ENCODE data around the gene KRT76.

The KRT76 gene

GRCh38 chr12:52813203-52813819 lies 36.2 kb upstream of the KRT76 start:
- no peak for DNase-seq (ENCODE audit: low spot score)

GRCh38 chr12:52812749-52813148 lies 35.6 kb upstream of the KRT76 start:
- no peak for DNase-seq (ENCODE audit: low spot score)

- no peak for DNase-seq (ENCODE audit: low spot score)
These were observed 34.9 kb upstream of the KRT76 start for GRCh38 chr12:52812073-52812400.

GRCh38 chr12:52811191-52812072 lies 34.3 kb upstream of the KRT76 start:
- no peak for DNase-seq (ENCODE audit: low spot score)

GRCh38 chr12:52810554-52810953 lies 33.4 kb upstream of the KRT76 start:
- no peak for DNase-seq (ENCODE audit: low spot score)

- no peak for DNase-seq (ENCODE audit: low spot score)
These were observed 32.0 kb upstream of the KRT76 start for GRCh38 chr12:52809166-52809565.

- no peak for DNase-seq (ENCODE audit: low spot score)
These were observed 31.5 kb upstream of the KRT76 start for GRCh38 chr12:52808573-52809160.

- no peak for DNase-seq (ENCODE audit: low spot score)
These were observed 30.7 kb upstream of the KRT76 start for GRCh38 chr12:52807544-52808470.

GRCh38 chr12:52806821-52807543 lies 29.8 kb upstream of the KRT76 start:
- DNase-seq (ENCODE audit: low spot score), result no peak

GRCh38 chr12:52806169-52806811 lies 29.1 kb upstream of the KRT76 start:
- DNase-seq (ENCODE audit: low spot score), result no peak

GRCh38 chr12:52805739-52806138 lies 28.6 kb upstream of the KRT76 start:
- DNase-seq (ENCODE audit: low spot score), result no peak

GRCh38 chr12:52805000-52805399 lies 27.9 kb upstream of the KRT76 start:
- DNase-seq (ENCODE audit: low spot score), result no peak

GRCh38 chr12:52802442-52802841 lies 25.3 kb upstream of the KRT76 start:
- no peak for DNase-seq (ENCODE audit: low spot score)

GRCh38 chr12:52801773-52802172 lies 24.6 kb upstream of the KRT76 start:
- no peak for DNase-seq (ENCODE audit: low spot score)

GRCh38 chr12:52800259-52800917 lies 23.2 kb upstream of the KRT76 start:
- no peak for DNase-seq (ENCODE audit: low spot score)

GRCh38 chr12:52799505-52800211 lies 22.5 kb upstream of the KRT76 start:
- DNase-seq (ENCODE audit: low spot score), result no peak

GRCh38 chr12:52798671-52799504 lies 21.7 kb upstream of the KRT76 start:
- DNase-seq (ENCODE audit: low spot score), result no peak

- no peak for DNase-seq (ENCODE audit: low spot score)
These were observed 21.0 kb upstream of the KRT76 start for GRCh38 chr12:52798003-52798670.

Data from Ammon's horn (tissue), 1 donor.